ENCODE measurements around the gene DUSP7.

The DUSP7 gene

DNA sequence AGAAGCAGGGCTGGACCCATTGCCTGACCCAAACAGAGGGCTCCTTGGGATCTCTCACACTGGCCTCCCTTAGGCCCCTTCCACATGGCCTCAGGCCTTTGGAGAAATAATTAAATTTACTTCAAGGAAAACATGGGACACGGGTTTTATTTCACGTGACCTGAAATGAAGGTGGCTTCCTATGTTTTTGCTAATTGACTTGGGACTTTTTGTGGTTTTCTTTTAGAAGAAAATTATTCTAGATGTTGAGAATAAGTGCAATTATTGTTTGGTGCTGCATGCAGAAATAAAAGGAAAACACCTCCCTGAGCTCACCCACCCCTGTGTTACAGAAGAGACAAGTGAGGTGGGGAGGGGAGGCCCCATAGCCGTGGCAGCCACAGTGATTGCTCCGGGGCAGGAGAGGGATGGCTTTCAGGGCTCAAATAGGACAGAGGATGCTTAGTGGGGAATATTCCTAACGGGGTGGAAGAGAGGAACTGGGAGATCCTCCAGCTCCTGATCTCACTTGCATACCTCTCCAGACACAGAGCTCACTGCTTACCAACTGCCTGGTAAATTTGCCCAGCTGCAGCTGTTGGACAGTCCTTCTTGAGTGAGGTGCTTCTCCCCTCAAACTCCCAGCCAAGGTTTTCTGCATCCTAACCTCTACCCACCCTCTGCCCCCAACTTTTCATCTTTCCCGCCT lies 31.5 kb downstream of the DUSP7 start:
- no peak for TF ChIP-seq CTCF (IDR thresholded peaks at IDR 0.05; ENCODE audit: low read depth, low read length)
- DNase-seq (ENCODE audit: extremely low read depth, low read depth), result no peak

DNA sequence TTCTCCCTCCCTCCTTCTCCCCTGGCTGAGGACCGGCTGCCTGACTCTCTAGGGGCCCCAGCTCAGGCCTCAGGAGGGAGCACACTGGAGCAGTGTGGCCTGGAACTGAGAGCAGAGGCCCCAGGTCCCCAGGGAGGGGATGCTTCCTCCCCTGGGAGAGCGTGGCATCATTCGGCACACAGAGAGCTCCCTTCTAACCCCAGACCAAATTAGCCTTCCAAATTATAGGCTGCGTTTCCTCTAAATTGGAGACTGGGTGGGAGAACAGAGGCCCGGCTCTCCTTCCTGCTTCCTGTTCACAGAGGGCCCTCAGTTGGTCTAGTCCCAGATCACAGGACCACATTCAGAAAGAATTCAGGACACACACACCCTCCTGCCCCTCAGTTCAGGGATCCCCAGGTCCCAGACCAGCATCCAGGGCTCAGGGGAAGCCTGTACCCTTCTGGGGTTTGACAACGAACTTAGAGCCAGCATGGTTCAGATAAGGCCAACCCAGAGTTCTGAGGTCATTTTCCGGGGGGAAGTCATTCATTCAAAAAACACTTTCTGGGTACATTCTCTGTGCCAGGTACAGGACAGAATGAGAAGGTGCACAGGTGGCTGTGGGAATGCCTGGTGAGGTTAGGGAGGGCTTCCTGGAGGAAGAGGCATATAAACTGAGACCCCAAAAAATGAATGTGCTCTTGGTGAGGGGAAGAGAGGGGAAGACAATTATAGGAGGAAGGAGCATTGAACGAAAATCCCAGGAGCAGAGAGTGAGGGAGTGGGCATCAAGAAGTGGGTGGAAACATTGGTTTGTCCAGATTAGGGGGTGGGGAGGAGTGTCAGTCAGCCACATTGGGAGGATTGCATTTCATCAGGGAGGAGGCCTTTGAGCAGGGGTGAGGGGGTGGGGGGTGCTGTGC lies 32.3 kb downstream of the DUSP7 start:
- no peak for TF ChIP-seq CTCF (IDR thresholded peaks at IDR 0.05; ENCODE audit: low read depth, low read length)
- DNase-seq (ENCODE audit: extremely low read depth, low read depth), result no peak

DNA sequence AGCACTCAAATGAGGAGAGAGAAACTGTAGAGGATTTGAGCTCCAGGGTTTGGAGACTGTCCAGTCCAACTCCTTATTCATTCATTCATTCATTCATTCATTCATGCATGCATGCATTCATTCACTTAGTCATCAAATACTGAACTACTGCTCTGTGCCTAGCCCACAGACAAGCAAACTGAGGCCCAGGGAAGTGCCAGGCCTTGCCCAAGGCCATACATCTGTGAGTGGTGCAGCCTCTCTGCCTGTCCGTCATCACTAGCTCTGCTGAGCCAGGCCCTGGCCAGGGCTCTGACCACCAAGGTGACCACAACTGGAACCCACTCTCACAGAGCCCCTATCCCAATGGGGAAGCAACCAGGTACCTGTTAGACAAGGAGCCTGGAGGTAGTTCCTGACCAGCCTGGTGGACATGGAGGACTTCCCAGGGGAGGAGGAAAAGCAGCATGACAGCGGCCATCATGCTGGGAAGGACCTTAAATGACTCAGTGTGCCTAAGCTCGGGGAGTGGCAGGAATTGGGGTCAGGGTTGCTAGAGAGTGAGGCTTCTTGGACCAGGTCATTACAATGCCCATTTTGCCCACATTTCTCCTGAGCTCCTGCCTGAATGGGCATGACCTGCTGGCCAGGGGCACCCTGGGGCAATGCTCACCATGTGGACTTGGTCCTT lies 33.1 kb downstream of the DUSP7 start:
- no peak for TF ChIP-seq CTCF (IDR thresholded peaks at IDR 0.05; ENCODE audit: low read depth, low read length)
- DNase-seq (ENCODE audit: extremely low read depth, low read depth), result no peak

DNA sequence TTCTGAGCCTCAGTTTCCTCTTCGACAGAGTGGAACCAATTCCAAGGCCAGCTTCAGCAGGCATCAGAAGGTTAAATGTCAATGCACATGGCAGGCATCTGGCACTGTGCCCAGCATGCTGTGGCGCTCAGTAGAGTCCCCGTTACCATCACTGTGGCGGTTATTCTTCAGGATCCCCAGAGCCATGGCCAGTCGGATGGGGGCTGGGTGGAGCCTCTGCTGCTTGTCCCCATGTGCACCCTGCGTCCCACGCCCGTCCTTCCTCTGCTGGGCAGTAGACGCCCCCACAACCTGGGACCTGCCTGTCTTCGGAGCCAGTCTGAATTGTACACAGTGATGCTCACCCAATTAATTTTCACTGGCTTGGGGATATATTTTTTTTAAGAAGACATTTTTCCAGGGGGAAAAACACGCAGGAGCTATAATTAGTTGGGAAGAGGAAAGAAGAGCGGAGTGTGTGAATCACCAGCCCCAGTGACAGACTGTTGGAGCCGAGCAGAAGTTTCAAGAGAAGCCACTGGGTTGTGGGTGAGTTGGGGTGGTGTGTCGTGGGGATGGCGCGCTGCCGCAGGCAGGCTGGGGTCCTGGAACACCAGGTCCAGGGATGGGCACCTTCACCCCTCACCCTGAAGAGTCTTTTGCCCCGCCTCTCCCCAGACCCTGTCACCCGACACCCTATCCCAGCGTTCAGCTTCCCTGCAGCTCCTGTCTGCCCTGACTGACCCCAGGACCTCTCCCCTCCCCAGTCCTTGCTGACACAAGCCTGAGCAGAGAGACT lies 33.9 kb downstream of the DUSP7 start:
- no peak for DNase-seq (ENCODE audit: extremely low read depth, low read depth)
- TF ChIP-seq CTCF (IDR thresholded peaks at IDR 0.05; ENCODE audit: low read depth, low read length), result no peak

GRCh38 chr3:52021489-52022268 lies 34.7 kb downstream of the DUSP7 start:
- DNase-seq (ENCODE audit: extremely low read depth, low read depth), result no peak
- no peak for TF ChIP-seq CTCF (IDR thresholded peaks at IDR 0.05; ENCODE audit: low read depth, low read length)

GRCh38 chr3:52020796-52021195 lies 35.6 kb downstream of the DUSP7 start:
- no peak for TF ChIP-seq CTCF (IDR thresholded peaks at IDR 0.05; ENCODE audit: low read depth, low read length)
- DNase-seq (ENCODE audit: extremely low read depth, low read depth), result no peak
